HG03175 (cell line): Measurements from ENCODE around the gene EMC9.

Source experiments
- ATAC-seq: cut with Tn5 transposase; IDR thresholded peaks from one replicate; pipeline ENCODE4 v1.9.1; 2021; ENCODE audit warnings: mild to moderate bottlenecking, moderate library complexity; ENCODE audit not compliant: unreplicated experiment

Gene EMC9

DNA sequence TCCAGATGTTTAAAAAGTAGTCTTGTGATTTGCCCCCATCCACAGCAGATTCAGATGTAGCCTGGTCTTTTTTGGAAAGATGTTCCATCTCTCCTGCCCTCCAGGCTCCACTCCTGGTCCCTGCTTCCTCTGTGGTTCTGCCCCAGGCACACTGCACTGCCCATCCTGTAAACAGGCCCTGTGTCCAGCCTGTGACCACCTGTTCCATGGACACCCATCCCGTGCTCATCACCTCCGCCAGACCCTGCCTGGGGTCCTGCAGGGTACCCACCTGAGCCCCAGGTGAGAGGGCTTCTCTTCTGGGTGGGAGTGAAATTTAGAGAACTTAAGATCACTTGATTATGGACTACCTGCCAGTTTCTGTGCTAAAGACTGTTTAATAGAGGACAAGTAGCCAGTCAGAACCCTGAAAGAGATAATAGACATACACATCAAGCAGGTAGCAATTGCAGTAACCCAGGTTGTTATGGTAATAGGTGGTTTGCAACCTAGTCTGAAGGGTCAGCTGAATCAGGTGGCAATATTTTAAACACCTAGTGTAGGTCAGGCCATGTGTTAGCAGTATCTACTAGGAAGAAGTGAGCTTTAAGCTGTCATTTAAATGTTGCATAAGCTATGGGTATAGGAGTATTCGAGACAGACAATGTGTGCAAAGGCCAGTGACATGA, 8.0 kb upstream of the EMC9 start:
- no peak for ATAC-seq

DNA sequence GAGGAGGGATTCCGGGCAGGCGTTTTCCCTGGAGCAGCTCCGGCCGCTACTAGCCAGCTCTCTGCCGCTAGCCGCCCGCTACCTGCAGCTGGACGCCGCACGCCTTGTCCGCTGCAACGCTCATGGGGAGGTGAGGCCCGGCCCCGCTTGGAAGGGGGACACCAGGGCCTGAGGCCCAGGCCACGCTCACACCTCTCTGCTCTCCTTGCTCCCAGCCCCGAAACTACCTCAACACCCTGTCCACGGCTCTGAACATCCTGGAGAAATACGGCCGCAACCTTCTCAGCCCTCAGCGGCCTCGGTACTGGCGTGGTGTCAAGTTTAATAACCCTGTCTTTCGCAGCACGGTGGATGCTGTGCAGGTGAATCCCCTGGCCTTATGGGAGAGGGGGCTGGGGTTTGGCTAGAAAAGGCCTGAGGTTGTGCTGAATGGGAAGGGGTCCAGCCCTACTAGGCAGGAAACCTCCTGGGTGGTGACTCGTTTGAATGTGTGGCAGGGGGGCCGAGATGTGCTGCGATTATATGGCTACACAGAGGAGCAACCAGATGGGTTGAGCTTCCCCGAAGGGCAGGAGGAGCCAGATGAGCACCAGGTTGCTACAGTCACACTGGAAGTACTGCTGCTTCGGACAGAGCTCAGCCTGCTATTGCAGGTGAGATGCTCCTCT, 6.5 kb upstream of the EMC9 start:
- ATAC-seq: peak; percentile 1

DNA sequence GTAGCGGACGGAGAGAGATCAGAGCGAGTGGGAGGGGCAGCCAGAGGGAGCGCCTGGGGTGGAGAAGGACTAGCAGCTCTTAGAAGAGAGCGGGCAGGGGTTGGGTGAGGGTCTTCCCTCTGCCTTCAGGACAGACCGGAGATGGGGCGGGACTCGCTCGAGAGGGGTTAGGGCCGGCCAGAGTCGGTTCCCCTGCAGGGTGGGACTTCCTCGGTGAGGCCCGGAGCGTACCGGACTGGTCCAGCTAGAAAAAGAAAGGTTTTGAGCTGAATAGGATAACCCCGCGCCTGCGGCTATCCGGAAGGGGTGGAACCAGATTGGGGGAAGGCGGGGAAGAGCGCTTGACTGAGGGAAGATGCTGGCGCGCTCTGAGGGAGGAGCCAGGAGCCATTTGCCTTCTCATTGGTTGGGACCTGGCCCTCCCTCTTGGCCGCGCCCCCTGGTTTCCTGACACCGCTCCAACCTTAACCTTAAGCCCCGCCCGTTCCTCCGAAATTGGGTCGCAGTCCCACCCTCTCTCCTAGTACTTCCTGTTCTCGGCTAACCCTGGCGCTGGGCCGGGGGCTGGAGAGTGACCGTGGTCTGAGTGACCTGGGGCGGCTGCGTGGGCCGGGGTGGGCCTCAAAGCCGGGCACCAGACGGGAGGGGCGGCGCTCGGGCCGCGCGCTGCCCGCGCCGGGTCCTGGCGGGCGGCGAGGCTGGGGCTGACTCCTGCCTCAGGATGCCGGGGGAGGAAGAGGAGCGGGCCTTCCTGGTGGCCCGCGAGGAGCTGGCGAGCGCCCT, 5.8 kb upstream of the EMC9 start, which contains the start of gene RNF31:
Gene RNF31 (plus strand): TSS at position 521 of the 783 bp plus-strand sequence. CDS start 201 bp downstream, at position 722.
- ATAC-seq: peak; percentile 85

DNA sequence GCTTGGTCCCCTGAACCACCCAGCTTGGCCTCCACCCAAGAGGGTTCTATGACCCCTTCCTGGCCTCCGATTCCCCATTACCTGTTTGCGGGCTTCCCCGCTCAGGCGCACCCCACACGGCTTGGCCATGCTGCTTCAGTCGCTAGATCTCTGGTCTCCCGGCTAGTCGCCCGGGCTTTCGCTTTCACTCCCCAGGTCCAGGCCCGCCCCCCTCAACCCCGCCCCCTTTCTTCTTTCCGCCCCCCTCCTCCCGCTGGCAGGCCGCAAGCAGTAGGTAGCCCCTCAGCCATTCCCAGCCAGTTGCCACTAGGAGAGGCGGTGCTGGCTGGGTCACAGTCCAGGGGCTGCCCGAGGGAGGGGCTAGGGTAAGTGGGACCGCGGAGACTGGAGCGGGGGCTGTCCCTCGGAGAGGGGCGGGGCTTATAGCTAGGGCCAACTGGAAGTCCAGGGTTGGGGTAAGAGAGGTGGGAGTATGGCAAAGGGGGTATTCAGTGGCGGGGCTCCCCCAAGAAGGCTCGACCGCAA, 5.1 kb upstream of the EMC9 start, which contains the start of gene PSME2:
Gene PSME2 (minus strand): TSS at position 158 of the 525 bp plus-strand sequence. CDS start 29 bp downstream, at position 129.
- peak; percentile 61 for ATAC-seq

DNA sequence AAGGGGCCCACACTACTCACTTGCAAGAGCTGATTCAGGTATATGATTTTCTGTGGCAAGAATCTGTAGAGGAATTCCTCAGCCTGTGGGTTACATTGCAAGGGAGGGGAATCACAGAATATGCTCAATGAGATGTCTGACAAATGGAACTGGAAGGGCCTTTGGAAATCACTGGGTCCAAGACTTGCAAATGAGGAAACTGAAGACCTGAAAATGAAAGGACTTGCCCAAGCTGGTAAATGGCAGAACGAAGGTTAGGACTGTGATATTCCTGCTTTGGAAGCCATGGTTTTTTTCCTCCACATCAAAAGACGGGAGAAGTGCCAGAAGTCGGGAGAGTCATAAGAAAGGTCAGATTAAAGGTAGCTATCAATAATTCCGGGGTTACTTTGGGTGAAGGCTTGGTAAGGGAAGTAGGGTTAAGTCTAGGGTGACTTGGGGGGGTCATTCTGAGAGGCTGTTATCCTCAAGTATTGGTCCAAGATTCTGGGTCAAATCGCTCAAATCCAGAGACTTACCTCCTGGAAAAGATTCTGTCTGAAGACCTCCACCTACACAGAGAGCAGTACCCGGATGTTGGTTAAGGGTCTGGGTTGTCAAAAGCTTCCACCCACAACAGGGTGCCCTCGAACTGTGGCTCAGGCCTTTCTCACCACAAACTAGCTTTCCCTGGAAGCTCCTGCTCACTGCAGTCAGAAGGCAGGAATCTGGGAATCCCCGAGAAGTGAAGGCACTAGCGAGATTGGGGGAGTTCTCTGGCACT, 4.5 kb upstream of the EMC9 start:
- no peak for ATAC-seq

DNA sequence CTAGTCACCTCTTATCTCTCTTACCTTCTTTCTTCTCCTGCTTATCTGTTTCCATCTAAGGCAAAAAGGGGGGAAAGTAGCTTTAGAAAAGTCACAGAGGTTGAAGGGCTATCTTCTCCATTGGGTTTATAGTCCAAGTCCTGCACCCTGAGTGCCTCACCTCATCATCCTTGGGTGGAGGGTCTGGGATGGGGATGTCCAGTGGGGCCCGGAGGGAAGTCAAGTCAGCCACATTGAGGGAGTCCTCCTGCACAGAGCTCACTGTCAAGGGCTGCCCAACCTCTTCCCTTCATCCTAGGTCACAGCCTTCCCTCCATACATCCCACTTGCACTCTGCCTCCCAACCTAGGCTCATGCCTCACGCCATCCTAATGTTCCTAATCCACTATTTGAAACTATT, 3.8 kb upstream of the EMC9 start:
- ATAC-seq: no peak

DNA sequence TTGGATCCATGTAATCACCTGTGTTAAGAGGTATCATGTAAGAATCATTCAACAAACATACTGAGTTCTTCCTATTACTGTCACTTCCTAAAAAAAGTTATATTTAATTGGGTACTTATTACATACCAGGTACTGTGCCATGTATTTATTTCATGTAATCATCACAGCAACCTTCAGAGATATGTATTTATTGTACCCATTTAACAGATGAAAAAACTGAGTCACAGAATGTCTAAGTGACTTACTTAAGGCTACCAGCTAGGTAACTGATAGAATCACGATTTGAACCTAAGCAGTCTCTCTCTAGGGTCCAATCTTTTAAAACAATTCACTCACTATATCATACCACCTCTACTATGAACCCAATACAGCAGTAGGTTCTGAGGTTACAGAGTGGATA, 3.1 kb upstream of the EMC9 start:
- no peak for ATAC-seq

DNA sequence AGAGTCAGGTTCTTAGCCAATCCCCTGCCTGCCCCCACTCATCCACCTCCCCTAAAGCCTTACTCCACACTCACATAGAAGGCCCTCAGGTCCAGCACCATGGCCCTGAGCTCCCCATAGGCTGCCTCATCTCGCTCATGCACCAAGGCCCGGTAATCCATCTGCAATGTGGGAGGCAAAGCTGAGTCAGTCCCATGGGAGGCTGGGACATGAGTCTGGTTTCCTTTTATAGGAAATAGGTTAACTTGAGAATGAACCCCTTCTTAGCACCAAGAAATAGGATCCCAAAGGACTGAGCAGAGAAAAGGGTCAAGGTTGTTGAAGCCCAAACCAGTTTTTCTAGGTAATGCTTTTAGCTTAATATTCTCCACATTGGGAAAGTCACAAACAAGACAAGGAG, 2.1 kb upstream of the EMC9 start:
- ATAC-seq: no peak

DNA sequence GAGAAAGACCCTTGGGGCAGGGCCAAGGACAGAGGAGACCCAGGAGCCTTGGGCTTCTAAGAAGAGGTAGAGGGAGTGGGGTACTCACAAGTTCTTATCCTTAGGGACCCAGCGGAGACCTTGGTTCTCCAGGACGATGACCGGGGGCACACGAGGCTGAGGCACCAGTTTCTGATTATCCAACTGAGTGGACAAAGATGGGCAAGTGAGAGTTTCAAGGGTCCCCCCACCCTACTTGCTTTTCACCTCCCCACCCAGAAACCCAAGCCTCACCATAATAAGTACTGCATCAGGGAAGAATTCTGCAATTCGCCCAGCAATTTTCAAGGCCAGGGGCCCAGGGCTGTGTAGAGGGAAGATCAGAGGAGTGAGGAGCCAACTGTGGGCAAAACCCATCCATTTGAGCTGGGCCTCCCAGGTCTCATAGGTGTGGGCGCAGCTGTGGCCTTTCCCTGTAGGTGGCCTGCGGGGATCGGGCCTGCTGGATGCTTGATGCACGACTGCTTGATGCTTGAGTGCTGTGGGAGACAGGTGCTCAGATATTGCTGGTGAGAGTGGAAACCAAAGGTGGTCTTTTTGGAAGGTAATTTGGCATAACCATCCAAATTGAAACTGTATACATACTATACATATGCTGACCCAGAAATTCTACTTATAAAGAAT, 2.0 kb downstream of the EMC9 start:
- no peak for ATAC-seq

DNA sequence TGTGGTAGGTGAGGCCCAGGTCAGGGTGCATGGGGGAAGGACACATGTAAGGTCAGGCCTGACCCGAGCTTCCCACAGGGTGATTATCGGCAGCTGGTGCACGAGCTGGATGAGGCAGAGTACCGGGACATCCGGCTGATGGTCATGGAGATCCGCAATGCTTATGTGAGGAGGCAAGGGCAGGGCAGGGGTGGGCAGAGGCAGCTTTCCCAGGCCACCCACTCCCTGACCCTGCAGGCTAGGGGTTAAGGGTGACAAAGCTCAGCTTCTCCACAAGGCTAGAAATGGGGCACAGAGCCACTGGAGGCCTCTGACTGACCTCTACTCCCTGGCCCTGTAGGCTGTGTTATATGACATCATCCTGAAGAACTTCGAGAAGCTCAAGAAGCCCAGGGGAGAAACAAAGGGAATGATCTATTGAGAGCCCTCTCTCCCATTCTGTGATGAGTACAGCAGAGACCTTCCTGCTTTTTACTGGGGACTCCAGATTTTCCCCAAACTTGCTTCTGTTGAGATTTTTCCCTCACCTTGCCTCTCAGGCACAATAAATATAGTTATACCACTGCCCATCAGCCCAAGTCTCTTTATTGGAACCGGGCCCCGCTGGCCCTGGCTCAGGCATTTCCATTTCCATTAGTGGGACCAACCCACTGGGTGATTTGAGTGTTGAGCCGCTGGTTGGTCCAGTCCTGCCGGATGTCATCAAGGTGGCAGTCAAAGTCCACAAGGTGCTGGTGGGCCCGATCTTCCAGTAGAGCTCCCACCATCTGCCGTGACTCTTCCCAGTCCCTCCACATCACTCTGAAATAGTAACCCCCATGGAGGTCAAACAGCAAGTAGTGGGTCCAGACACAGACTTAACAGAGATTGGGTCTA, 2.8 kb downstream of the EMC9 start:
- ATAC-seq: no peak

DNA sequence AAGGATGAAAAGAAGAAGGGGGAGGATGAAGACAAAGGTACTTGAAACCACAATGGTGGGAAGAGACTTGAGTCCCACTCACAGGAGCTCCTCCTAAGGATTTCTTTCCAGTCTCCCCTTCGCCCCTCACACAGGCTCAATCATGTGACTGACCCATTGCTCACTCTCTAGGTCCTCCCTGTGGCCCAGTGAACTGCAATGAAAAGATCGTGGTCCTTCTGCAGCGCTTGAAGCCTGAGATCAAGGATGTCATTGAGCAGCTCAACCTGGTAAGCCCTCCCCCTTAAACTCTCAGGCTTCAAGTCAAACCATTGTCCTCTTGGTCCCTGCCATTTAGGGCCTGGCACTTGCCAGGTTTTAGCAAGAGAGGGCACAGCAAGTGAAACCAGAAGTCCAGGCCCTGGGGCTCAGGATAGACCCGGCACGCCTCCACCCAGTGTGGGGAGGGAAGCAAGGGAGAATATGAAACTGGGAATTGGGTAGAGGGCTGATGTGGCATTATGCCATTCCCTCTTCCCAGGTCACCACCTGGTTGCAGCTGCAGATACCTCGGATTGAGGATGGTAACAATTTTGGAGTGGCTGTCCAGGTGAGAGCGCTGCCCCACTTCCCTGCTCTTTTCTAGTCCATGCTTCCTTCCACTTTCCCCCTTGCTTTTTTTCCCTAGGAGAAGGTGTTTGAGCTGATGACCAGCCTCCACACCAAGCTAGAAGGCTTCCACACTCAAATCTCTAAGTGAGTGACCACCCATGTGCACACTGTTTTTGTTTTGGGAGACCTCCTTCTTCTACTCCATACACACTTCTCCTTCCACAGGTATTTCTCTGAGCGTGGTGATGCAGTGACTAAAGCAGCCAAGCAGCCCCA, 3.6 kb downstream of the EMC9 start:
- no peak for ATAC-seq

DNA sequence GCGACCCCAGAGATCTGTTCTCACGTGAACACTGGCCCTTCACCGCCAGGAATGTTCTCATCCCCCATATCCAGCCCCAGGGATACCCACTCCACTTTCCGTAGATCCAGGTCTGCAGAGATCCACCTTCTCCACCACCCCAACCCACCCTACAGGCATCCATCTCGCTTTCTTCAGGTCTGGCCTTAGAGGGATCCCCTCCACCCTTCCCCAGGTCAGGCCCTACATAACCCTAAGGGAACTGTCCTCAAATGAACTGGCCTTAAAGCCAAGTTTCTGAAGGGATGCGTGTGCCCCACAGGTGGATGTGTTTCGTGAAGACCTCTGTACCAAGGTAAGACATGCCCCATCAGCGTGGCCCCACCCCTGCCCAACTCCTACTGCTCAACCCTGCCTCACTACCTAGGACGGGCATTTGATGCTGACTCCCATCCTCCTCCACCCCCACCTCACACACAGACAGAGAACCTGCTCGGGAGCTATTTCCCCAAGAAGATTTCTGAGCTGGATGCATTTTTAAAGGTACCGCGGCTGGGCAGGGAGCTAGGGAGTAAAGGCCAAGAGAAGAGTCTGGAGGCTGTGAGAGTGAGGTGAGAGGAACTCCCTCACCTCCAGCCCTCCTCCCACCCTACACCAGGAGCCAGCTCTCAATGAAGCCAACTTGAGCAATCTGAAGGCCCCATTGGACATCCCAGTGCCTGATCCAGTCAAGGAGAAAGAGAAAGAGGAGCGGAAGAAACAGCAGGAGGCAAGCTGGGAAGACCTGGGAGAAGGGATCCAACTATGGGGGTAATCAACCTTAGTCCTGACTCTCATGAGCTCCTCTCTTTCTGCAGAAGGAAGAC, 4.5 kb downstream of the EMC9 start:
- no peak for ATAC-seq

DNA sequence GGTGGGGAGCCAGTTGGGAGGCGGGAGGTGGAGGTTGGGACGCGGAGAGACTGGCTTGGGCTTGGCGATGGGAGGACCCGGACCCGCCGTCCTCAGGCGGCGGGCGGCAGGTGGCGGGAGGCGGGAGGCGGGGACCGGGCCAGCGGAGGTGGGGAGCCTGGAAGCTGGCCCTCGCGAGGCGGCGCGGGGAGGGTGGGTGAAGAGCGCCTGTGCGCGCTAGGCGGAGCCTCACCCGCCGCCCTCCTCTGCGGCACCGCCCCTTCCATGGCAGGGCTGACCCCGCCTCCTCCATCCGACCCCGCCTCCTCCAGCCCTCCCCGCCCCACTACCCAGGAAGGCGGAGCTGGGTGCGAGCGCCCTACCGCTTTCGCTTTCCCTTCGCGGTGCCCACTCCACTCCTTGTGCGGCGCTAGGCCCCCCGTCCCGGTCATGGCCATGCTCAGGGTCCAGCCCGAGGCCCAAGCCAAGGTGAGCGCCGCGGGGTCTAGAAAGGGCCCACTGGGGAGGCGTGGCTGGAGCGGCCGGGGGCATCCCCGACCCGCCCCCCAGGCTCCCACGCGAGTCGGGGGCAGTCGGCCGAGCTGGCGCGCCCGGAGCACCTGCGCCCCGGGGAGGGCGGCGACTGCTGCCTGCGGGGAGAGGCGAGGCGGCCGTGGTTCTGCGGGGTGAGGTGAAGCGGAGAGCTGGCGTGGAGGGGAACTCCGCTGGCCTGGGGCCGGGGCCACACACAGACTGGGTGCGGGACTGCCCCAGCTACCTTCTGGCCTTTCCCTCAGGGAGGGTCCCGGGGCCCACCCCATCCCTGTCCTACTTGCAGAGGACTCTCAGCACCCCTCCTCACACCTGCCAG, 5.3 kb downstream of the EMC9 start, which contains the start of gene PSME1:
Gene PSME1 (plus strand): TSS at position 361 of the 850 bp plus-strand sequence. CDS start 69 bp downstream, at position 430.
- ATAC-seq: peak; percentile 92

DNA sequence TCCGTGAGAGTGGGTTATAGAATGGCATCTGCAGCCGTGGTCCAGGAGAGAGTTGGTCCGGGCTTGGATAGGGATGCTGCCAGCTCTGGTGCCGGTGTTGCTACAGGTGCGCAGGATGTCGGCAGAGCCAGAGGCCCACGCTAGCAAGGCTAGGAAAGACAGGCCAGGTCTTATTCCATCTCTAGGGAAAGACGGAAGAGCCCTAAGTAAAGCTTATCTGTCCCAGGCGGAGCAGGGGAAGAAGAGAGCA, 5.9 kb downstream of the EMC9 start:
- no peak for ATAC-seq

DNA sequence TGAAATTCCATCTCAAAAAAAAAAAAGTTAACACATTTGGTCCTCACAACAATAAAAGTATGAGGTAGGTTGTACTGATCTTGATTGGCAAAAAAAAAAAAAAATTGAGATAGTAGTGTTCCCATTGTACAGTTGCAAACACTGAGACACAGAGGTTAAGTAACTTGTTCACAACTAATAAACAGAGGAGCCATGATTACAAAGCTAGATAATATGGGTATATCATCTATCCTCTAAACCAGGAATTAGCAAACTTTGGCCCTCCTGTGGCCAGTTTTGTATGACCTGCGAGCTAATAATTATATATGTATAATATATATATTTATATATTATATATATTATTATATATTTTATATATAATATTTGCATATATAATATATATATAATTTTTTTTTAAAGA, 7.7 kb downstream of the EMC9 start:
- no peak for ATAC-seq

DNA sequence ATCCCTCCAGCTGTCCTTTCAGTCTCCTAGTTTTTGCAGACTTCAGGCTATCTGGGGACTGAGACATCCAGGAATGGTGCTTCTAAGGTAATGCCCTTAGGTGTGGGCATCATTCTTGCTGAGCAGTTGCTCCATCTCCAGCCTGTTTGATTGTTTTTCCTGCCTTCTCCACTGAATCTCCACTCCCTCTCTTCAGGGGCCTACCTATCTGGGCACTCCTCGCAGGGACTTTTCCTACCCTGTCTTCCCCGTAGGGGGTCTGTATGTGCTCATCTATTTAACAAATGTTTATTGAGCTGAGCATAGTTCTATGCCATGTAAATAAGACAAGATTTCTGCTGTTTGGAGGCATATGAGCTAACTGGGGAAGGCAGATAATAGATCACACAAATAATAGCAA, 8.4 kb downstream of the EMC9 start:
- no peak for ATAC-seq
